Psoas muscle (tissue), 8 donors: Measurements from ENCODE around the gene ANKRD49. TPM values are rescaled to one million over a fixed set of nuclear protein-coding genes. Genes with fewer than 3 reads are reported as not detected.

Experiments
- ATAC-seq, 4 donors: fragments of 200-7000 bp; cut with Tn5 transposase; one replicate each; pipeline ENCODE4 v1.9.1; 2020; ENCODE audit warnings: moderate library complexity in 3 of 4, mild to moderate bottlenecking in 2 of 4
- DNase-seq, 2 donors: peaks; one replicate each; pipeline ENCODE4 v3.0.0-alpha.2; 2020
- H3K27ac ChIP-seq: fragments of 200-600 bp; one replicate; pipeline ENCODE4 v1.8.0; 2022
- H3K27me3 ChIP-seq, 3 donors: fragments of 200-600 bp in 1 of 3; one replicate each; pipeline versions ENCODE4 v1.6.1 to v1.8.0; 2013 to 2022; ENCODE audit warnings: low read length in 2 of 3, mild to moderate bottlenecking in 2 of 3, moderate library complexity in 1 of 3; ENCODE audit not compliant: insufficient read depth in 3 of 3
- H3K36me3 ChIP-seq, 2 donors: fragments of 200-600 bp in 1 of 2; one replicate each; pipeline versions ENCODE4 v1.6.1 to v1.8.0; 2013 to 2022; ENCODE audit warnings: low read depth in 1 of 2, mild to moderate bottlenecking in 1 of 2, moderate library complexity in 1 of 2; ENCODE audit not compliant: insufficient read depth in 1 of 2
- H3K4me1 ChIP-seq: fragments of 200-600 bp; one replicate; pipeline ENCODE4 v1.8.0; 2022
- H3K4me3 ChIP-seq: fragments of 200-600 bp; one replicate; pipeline ENCODE4 v1.8.0; 2022; ENCODE audit warnings: mild to moderate bottlenecking
- H3K9me3 ChIP-seq: fragments of 200-600 bp; one replicate; pipeline ENCODE4 v1.8.0; 2022
- CTCF ChIP-seq: fragments of 200-600 bp; IDR thresholded peaks from one replicate; pipeline ENCODE4 v1.8.0; 2022; ENCODE audit warnings: antibody characterized with exemption
- WGBS, 3 donors: extraction: QIAGEN DNeasy Blood & Tissue Kit; methylation state at CpG; one replicate each; pipeline versions ENCODE4 v1.1.6 to v1.1.7; 2013; 5-methylcytosine and 5-hydroxymethylcytosine counted together
- intact Hi-C, 2 donors: fragments of 100-400 bp; cut with DNase I; formaldehyde crosslinking; loops; one replicate each; pipeline versions ENCODE4 v1.11.0 to v1.14.2; 2022
- long read RNA-seq, 2 donors: library from polyadenylated mRNA; unstranded; transcript quantifications; one replicate each; pipeline ENCODE4 v2.0.0, GENCODE V29; 2021
- polyA plus RNA-seq, 3 donors: library from polyadenylated mRNA; stranded (reverse); fragments of 200-250 nt; gene quantifications; one replicate each; pipeline ENCODE4 v1.2.3, GENCODE V29; 2013
- total RNA-seq, 4 donors: library from RNA; stranded (reverse); fragmentation: NEBNext Ultra II Directional in 2 of 4; extraction: Animal tissue kit (Norgen Biotek cat#: 25700) in 2 of 4; gene quantifications; one replicate each; pipeline versions ENCODE4 v1.2.1 to v1.2.4, GENCODE V29; 2021 to 2023
- donor health status: healthy with polysubstance abuse.
- donor health status: DM: no; HTN: no; CAD: no; lungs with moderate emphysema.
- donor health status: Bipolar disorder and iron deficiency.
- donor health status: healthy.
- donor health status: DM: yes; HTN: yes; CAD: no.
- donor health status: DM: no; HTN: no; CAD: no.
- donor health status: DM: no; HTN: no; CAD: no.
- donor health status: DM: yes; HTN: yes; CAD: no.

Gene ANKRD49
- 10 to 100 TPM in 1 of 4 donors, 1 to 10 TPM in 3; 5.4 to 13.7 (median 5.7) TPM for total RNA-seq
- 10 to 100 TPM in 2 of 3 donors, 1 to 10 TPM in 1; 9.7 to 37.9 (median 12.3) TPM for polyA plus RNA-seq
- long read RNA-seq, donor 1, transcript ANKRD49-210 (3 exons, 2,268 nt): major isoform, 6 of 6 reads
- long read RNA-seq, donor 1, partial matches to known transcripts: 0 of 6 reads
- long read RNA-seq, donor 1, other reads (novel, unspliced or antisense): 0 of 6 reads
- long read RNA-seq, donor 2, transcript ANKRD49-210 (3 exons, 2,268 nt): major isoform, 12 of 19 reads
- long read RNA-seq, donor 2, partial matches to known transcripts: 0 of 19 reads
- long read RNA-seq, donor 2, other reads (novel, unspliced or antisense): 2 of 19 reads

- Histone ChIP-seq H3K4me1 (peaks cover 16% of the 10 kb centered on the region), H3K27ac (peak within 1 kb of the TSS; percentile 78), H3K27me3 (no peaks in the 10 kb centered on the region), H3K36me3 (peaks cover 2 to 43% of the 10 kb centered on the region in 2 donors), H3K9me3 (no peaks in the 10 kb centered on the region), H3K4me3 (peak within 1 kb of the TSS; percentile 88)
- TF ChIP-seq CTCF: no peak
- WGBS, 3 donors: 0% methylated on average over 54 to 55 of the region's 55 CpGs
- ATAC-seq: peak; percentile 100
- intact Hi-C loops: loop anchor here in 1 of 2 donors (10.0 kb wide), 1 partner anchor 471 kb away; no protein-coding TSS in a partner anchor
- peak; percentile 95 to 98 for DNase-seq
Measured at GRCh38 chr11:94493281-94494125, at the start of gene ANKRD49, which contains the start of gene MRE11. Gene ANKRD49 (plus strand): TSS chr11:94493984. CDS start chr11:94496694, 2,710 bp downstream. Gene MRE11 (minus strand): TSS chr11:94493844. CDS start chr11:94492801, 1,043 bp downstream.

- intact Hi-C loops: no loop called here
- Histone ChIP-seq H3K4me3 (no peak overlapping the region), H3K4me1 (no peaks in the 10 kb centered on the region), H3K27me3 (no peaks in the 10 kb centered on the region), H3K36me3 (peaks cover 0 to 46% of the 10 kb centered on the region in 2 donors), H3K9me3 (no peaks in the 10 kb centered on the region), H3K27ac (no peak overlapping the region)
- WGBS, 3 donors: 93 to 95% (median 95%) methylated on average over 1 of the region's 1 CpG
- TF ChIP-seq CTCF: no peak
- no peak for ATAC-seq
- DNase-seq: no peak
Measured at GRCh38 chr11:94445641-94446040, 48.1 kb upstream of the ANKRD49 start.

DNA sequence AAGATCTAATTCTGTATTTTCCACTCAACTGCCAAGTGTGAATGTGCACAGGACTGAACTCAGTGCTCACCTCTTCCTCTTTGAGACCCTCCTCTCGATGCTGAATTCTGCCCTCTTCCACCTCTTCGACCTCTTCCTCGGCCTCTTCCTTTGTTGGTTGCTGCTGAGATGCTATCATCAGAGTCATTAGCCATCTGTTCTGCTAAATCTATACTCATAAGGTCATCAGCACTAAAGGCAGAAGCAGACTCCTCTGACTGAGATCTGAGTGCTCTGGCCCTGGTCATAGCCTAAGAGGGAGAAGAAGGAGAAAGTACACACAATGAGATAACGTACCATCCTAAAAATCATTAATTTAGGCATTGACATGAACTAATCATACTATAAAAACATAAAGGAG, 46.6 kb upstream of the ANKRD49 start:
- WGBS, 3 donors: 85 to 91% (median 86%) methylated on average over 4 of the region's 4 CpGs
- H3K36me3 ChIP-seq: peaks cover 0 to 42% of the 10 kb centered on the region in 2 donors

DNA sequence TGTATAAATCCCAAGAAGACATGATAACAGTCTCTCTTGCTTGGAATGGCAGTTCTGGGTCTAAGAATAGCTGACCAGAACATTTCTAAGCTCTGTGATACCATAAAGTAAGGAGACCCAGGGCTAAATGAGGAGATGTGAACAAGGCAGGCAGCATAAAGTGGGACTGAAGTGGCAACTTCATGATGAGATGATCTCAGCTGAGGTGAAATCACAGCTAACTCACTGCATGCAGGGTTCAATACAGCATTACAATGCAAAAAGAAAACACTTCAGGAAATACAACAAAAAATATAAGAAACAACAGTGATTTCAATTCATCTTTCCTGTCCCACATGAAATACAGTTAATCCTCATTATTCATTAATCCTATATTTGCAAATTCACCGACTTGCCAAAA, 44.8 kb upstream of the ANKRD49 start:
- 94 to 100% (median 100%) methylated on average over 1 of the region's 1 CpG for WGBS, 3 donors
- DNase-seq: no peak
- Histone ChIP-seq H3K4me1 (no peaks in the 10 kb centered on the region), H3K36me3 (peaks cover 0 to 30% of the 10 kb centered on the region in 2 donors), H3K27ac (no peak overlapping the region), H3K27me3 (no peaks in the 10 kb centered on the region), H3K4me3 (no peak overlapping the region), H3K9me3 (no peaks in the 10 kb centered on the region)
- intact Hi-C loops: no loop called here
- ATAC-seq: no peak
- no peak for TF ChIP-seq CTCF

More for the DNA sequence above, 46.6 kb upstream of the ANKRD49 start:
- ATAC-seq: no peak
- DNase-seq: no peak
- Histone ChIP-seq H3K27me3 (no peaks in the 10 kb centered on the region), H3K9me3 (no peaks in the 10 kb centered on the region), H3K4me3 (no peak overlapping the region), H3K4me1 (no peaks in the 10 kb centered on the region), H3K27ac (no peak overlapping the region)
- TF ChIP-seq CTCF: no peak
- intact Hi-C loops: no loop called here
